HG02970 (cell line): ENCODE measurements around the gene URM1.
"Not testable (repeated sequence)": the region's sequence is repeated elsewhere in the genome, so short reads cannot be mapped to it uniquely, and the experiment has no call there.

ENCODE experiments used
- ATAC-seq: cut with Tn5 transposase; IDR thresholded peaks from one replicate; pipeline ENCODE4 v1.9.1; 2021; ENCODE audit warnings: mild to moderate bottlenecking, moderate library complexity, moderate number of reproducible peaks; ENCODE audit not compliant: unreplicated experiment, low FRiP score

URM1 gene

GRCh38 chr9:128422022-128422782, 51.0 kb downstream of the URM1 start:
- not testable (repeated sequence) for ATAC-seq

GRCh38 chr9:128422783-128423150, 51.6 kb downstream of the URM1 start:
- ATAC-seq: no peak

DNA sequence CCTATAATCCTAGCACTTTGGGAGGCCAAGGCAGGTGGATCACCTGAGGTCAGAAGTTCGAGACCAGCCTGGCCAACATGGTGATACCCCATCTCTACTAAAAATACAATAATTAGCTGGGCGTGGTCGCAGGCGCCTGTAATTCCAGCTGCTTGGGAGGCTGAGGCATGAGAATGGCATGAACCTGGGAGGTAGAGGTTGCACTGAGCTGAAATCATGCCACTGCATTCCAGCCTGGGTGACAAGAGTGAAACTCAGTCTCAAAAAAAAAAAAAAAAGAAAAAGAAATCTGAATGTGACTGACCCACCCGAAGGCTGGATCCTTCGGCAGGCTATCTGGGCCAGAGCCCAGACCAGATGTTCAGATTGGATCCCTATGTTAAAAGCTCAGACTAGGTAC, 52.2 kb downstream of the URM1 start:
- not testable (repeated sequence) for ATAC-seq

- ATAC-seq: no peak
Observed at GRCh38 chr9:128424268-128424780, 53.1 kb downstream of the URM1 start.

- ATAC-seq: no peak
Observed at GRCh38 chr9:128428644-128429512, 57.7 kb downstream of the URM1 start.

DNA sequence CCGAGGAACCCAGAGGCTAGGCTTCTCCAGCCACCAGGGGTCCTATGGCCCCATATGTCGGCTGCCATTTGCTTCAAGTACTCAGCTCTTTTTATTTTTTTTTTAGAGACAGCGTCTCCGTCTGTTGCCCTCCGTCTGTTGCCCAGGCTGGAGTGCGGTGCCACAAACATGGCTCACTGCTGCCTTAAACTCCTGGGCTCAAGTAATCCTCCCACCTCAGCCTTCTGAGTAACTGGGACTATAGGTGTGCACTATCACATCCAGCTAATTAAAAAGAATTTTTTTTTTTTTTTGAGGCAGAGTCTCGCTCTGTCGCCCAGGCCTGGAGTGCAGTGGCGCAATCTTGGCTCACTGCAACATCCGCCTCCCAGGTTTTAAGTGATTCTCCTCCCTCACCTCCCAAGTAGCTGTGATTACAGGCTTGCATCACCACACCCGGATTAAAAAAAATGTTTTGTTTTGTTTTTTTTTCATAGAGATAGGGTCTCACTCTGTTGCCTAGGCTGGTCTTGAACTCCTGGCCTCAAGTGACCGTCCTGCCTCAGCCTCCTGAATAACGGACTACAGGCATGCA, 58.4 kb downstream of the URM1 start:
- ATAC-seq: no peak

GRCh38 chr9:128431207-128431606, 60.0 kb downstream of the URM1 start:
- no peak for ATAC-seq

DNA sequence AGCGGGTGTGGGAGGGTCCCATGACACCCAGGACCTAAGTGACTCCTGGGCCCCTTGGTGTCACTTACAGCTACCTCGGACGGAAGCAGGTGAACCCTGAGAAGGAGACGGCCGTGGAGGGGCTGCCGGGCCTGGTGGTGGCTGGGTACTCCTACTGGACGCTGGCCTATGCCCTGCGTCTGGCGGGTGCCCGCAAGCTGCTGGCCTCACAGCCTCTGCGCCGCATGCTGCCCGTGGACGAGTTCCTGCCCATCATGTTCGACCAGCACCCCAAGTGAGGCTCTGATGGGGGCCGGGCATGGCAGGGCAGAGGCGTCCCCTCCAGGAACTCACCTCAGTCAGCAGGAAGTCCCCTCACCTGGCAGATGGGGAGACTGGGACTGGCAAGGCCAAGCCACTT, 63.2 kb downstream of the URM1 start:
- no peak for ATAC-seq

GRCh38 chr9:128435611-128436010, 64.4 kb downstream of the URM1 start:
- no peak for ATAC-seq

- ATAC-seq: peak; percentile 64
Observed at GRCh38 chr9:128438343-128439109, 67.4 kb downstream of the URM1 start.

DNA sequence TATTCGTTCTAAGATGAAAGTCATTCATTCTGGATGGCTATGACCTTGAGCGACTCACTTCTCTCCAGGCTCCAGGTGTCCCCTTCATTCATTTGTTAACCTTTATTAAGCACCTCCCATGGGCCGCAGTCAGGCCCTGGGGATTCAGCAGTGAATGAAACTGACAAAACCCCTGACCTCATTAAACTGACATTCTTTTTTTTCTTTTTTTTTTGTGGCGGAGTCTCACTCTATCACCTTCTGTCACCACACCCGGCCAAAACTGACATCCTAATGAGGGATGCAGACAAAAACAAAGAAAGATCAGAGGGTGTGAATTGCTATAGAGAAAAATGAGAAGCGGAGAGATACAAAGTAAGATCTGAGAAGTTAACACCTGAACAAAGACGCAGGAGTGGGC, 68.1 kb downstream of the URM1 start:
- ATAC-seq: no peak
